Measurements from ENCODE around the gene MRGPRG. TPM values are rescaled to one million over a fixed set of nuclear protein-coding genes. Genes with fewer than 3 reads are reported as not detected.

MRGPRG gene
- total RNA-seq, 1 experiment from 2014 or later: not detected

GRCh38 chr11:3196161-3197043, 22.2 kb downstream of the MRGPRG start:
- H4K20me1 ChIP-seq (ENCODE audit: low read length): no peaks in the 10 kb centered on the region
- ChIA-PET CTCF (no interaction called here), POLR2A (ENCODE audit: unreplicated experiment) (no interaction called here)
- H3K9me3 ChIP-seq (ENCODE audit: low read length): no peaks in the 10 kb centered on the region
- intact Hi-C loops (cut with micrococcal nuclease): no loop called here
- H3K36me3 ChIP-seq (ENCODE audit: low read depth, low read length): no peaks in the 10 kb centered on the region
- DNase-seq (no peak), ATAC-seq (peak; percentile 39)
- H3K4me3 ChIP-seq (ENCODE audit: low read length): no peak overlapping the region
- no peak overlapping the region for H3K27ac ChIP-seq (ENCODE audit: low read length)
- H3K9ac ChIP-seq (ENCODE audit: low read length): no peak overlapping the region
- H3K4me1 ChIP-seq (ENCODE audit: insufficient read depth, low read length): no peaks in the 10 kb centered on the region
- no peak overlapping the region for H2AFZ ChIP-seq (ENCODE audit: low read length)
- no peaks in the 10 kb centered on the region for H3K79me2 ChIP-seq (ENCODE audit: low read length)
- no peak overlapping the region for H3K4me2 ChIP-seq (ENCODE audit: low read length)
- H3K27me3 ChIP-seq (ENCODE audit: low read length): peaks cover 7% of the 10 kb centered on the region; the same call in 1 of the 2 replicates
- H3F3A ChIP-seq (ENCODE audit: low read length, unreplicated experiment): no peaks in the 10 kb centered on the region
- no peaks in the 10 kb centered on the region for H3K9me2 ChIP-seq (replicated peaks; ENCODE audit: low read length)
- no TSS peak for BruUV-seq (replicated peaks)
- no peak for TF ChIP-seq EZH2 (IDR thresholded peaks at IDR 0.05; ENCODE audit: low read length, unreplicated experiment)
- TF ChIP-seq EZH2phosphoT487 (IDR thresholded peaks at IDR 0.05; ENCODE audit: borderline replicate concordance, low read length): no peak
- no peak for TF ChIP-seq CTCF (conservative IDR thresholded peaks at IDR 0.05; ENCODE audit: low read depth, low read length)

- Histone ChIP-seq H3K9me3 (ENCODE audit: low read length) (no peaks in the 10 kb centered on the region), H2AFZ (ENCODE audit: low read length) (no peak overlapping the region), H3K36me3 (ENCODE audit: low read depth, low read length) (no peaks in the 10 kb centered on the region), H4K20me1 (ENCODE audit: low read length) (no peaks in the 10 kb centered on the region), H3K4me2 (ENCODE audit: low read length) (no peak overlapping the region), H3K9ac (ENCODE audit: low read length) (no peak overlapping the region), H3K27me3 (ENCODE audit: low read length) (0 out of 2 replicates have a peak, but pooled peaks cover 6% of the 10 kb centered on the region), H3K27ac (ENCODE audit: low read length) (no peak overlapping the region), H3K4me3 (ENCODE audit: low read length) (no peak overlapping the region), H3K9me2 (replicated peaks; ENCODE audit: low read length) (no peaks in the 10 kb centered on the region), H3F3A (ENCODE audit: low read length, unreplicated experiment) (no peaks in the 10 kb centered on the region), H3K79me2 (ENCODE audit: low read length) (no peaks in the 10 kb centered on the region), H3K4me1 (ENCODE audit: insufficient read depth, low read length) (no peaks in the 10 kb centered on the region)
- no peak for ATAC-seq
- POLR2A ChIA-PET (ENCODE audit: unreplicated experiment): no interaction called here
- CTCF ChIA-PET: no interaction called here
- intact Hi-C loops (cut with micrococcal nuclease): no loop called here
- DNase-seq: no peak
- TF ChIP-seq EZH2 (IDR thresholded peaks at IDR 0.05; ENCODE audit: low read length, unreplicated experiment): no peak
- TF ChIP-seq EZH2phosphoT487 (IDR thresholded peaks at IDR 0.05; ENCODE audit: borderline replicate concordance, low read length): no peak
- TF ChIP-seq CTCF (conservative IDR thresholded peaks at IDR 0.05; ENCODE audit: low read depth, low read length): no peak
- no TSS peak for BruUV-seq (replicated peaks)
Measured at GRCh38 chr11:3195251-3196160, 23.1 kb downstream of the MRGPRG start.

Measured in PC-3 (cell line).